Measurements from ENCODE around the gene KIF1A. TPM values are rescaled to one million over a fixed set of nuclear protein-coding genes. Genes with fewer than 3 reads are reported as not detected.

KIF1A gene
- total and polyA plus RNA-seq, 2 of the 13 experiments (the other 11 are each of a cell fraction or from before 2014, with no cell fraction given) = 0.01 TPM; not detected in 1

GRCh38 chr2:240840435-240841060 is 20.5 kb upstream of the KIF1A start (continued):
- TF ChIP-seq ZNF687 (CRISPR knock-in tag; IDR thresholded peaks at IDR 0.05) = peak; percentile 59
- TF ChIP-seq DMTF1 (CRISPR knock-in tag; IDR thresholded peaks at IDR 0.05) = no peak
- no peak for TF ChIP-seq ZHX2 (IDR thresholded peaks at IDR 0.05; ENCODE audit: low read depth)
- TF ChIP-seq ZHX2 (CRISPR knock-in tag; IDR thresholded peaks at IDR 0.05; ENCODE audit: borderline replicate concordance) = no peak
- no peak for TF ChIP-seq THAP8 (CRISPR knock-in tag; IDR thresholded peaks at IDR 0.05; ENCODE audit: borderline replicate concordance)
- peak; percentile 44; the same call in 1 of the 2 replicates for TF ChIP-seq TOPORS (CRISPR knock-in tag; IDR thresholded peaks at IDR 0.05)
- TF ChIP-seq NFIB (CRISPR knock-in tag; IDR thresholded peaks at IDR 0.05; ENCODE audit: borderline replicate concordance) = no peak
- TF ChIP-seq AGO1 (IDR thresholded peaks at IDR 0.05; ENCODE audit: low read depth, low read length, poor library complexity, severe bottlenecking) = no peak
- no peak for TF ChIP-seq ATF1 (CRISPR knock-in tag; IDR thresholded peaks at IDR 0.05)
- TF ChIP-seq ZGPAT (CRISPR knock-in tag; IDR thresholded peaks at IDR 0.05) = no peak
- 0 out of 2 replicates have a peak, but pooled peaks have one; percentile 9 for TF ChIP-seq FOXA3 (CRISPR knock-in tag; IDR thresholded peaks at IDR 0.05)
- TF ChIP-seq ZNF138 (CRISPR knock-in tag; IDR thresholded peaks at IDR 0.05; ENCODE audit: low read depth) = no peak
- no peak for TF ChIP-seq CEBPG (CRISPR knock-in tag; IDR thresholded peaks at IDR 0.05)
- no peak for TF ChIP-seq GZF1 (CRISPR knock-in tag; IDR thresholded peaks at IDR 0.05)
- TF ChIP-seq FOSL1 (CRISPR knock-in tag; IDR thresholded peaks at IDR 0.05; ENCODE audit: borderline replicate concordance) = no peak
